H9 (cell line): ENCODE data around the gene CHST1. TPM values are rescaled to one million over a fixed set of nuclear protein-coding genes. Genes with fewer than 3 reads are reported as not detected.

ENCODE experiments used
- DNase-seq: peaks from one replicate; pipeline ENCODE4 v3.0.0-alpha.2; 2017
- H2AFZ ChIP-seq: one replicate; pipeline ENCODE4 v1.6.1; 2013; ENCODE audit warnings: mild to moderate bottlenecking, low read length, control low read depth, moderate library complexity
- H2AK5ac ChIP-seq: 2 replicates; pipeline ENCODE4 v1.6.1; 2013; ENCODE audit warnings: low read length, control low read depth, mixed read lengths; ENCODE audit not compliant: insufficient read length
- H2BK120ac ChIP-seq: one replicate; pipeline ENCODE4 v1.6.1; 2013; ENCODE audit warnings: low read depth, mild to moderate bottlenecking, low read length, control low read depth, inconsistent platforms; ENCODE audit not compliant: poor library complexity, severe bottlenecking
- H2BK12ac ChIP-seq: 2 replicates; pipeline ENCODE4 v1.6.1; 2013; ENCODE audit warnings: low read length, control low read depth, mixed read lengths, low read depth; ENCODE audit not compliant: insufficient read length
- H2BK15ac ChIP-seq: 2 replicates; pipeline ENCODE4 v1.6.1; 2013; ENCODE audit warnings: low read depth, low read length, control low read depth
- H2BK20ac ChIP-seq: one replicate; pipeline ENCODE4 v1.6.1; 2013; ENCODE audit warnings: low read depth, mild to moderate bottlenecking, low read length, control low read depth, inconsistent platforms; ENCODE audit not compliant: poor library complexity, severe bottlenecking
- H2BK5ac ChIP-seq: 2 replicates; pipeline ENCODE4 v1.6.1; 2013; ENCODE audit warnings: low read length, control low read depth, mixed read lengths; ENCODE audit not compliant: insufficient read length
- H3K14ac ChIP-seq: 2 replicates; pipeline ENCODE4 v1.6.1; 2013; ENCODE audit warnings: low read length, control low read depth; ENCODE audit not compliant: insufficient read depth
- H3K18ac ChIP-seq: 2 replicates; pipeline ENCODE4 v1.6.1; 2013; ENCODE audit warnings: low read depth, mild to moderate bottlenecking, mixed read lengths, low read length, control low read depth; ENCODE audit not compliant: insufficient read length
- H3K23ac ChIP-seq: 2 replicates; pipeline ENCODE4 v1.6.1; 2013; ENCODE audit warnings: low read length, control low read depth, mixed read lengths, low read depth; ENCODE audit not compliant: insufficient read length
- H3K23me2 ChIP-seq: 2 replicates; pipeline ENCODE4 v1.6.1; 2013; ENCODE audit warnings: low read depth, mild to moderate bottlenecking, mixed read lengths, low read length, control low read depth; ENCODE audit not compliant: insufficient read length, poor library complexity, severe bottlenecking
- H3K27ac ChIP-seq: 2 replicates; pipeline ENCODE4 v1.5.1; 2013; ENCODE audit warnings: low read length, control low read depth, mixed read lengths, low read depth; ENCODE audit not compliant: insufficient read length
- H3K27me3 ChIP-seq: 2 replicates; pipeline ENCODE4 v1.6.1; 2013; ENCODE audit warnings: low read length, control low read depth, inconsistent platforms; ENCODE audit not compliant: insufficient read depth
- H3K4ac ChIP-seq: 2 replicates; pipeline ENCODE4 v1.6.1; 2013; ENCODE audit warnings: low read depth, mild to moderate bottlenecking, control low read depth, inconsistent platforms, low read length, moderate library complexity
- H3K4me1 ChIP-seq: 2 replicates; pipeline ENCODE4 v1.6.1; 2013; ENCODE audit warnings: low read length, control low read depth, inconsistent platforms; ENCODE audit not compliant: insufficient read depth
- H3K4me2 ChIP-seq: 2 replicates; pipeline ENCODE4 v1.6.1; 2013; ENCODE audit warnings: low read length, control low read depth, mixed read lengths; ENCODE audit not compliant: insufficient read length, insufficient read depth
- H3K56ac ChIP-seq: 2 replicates; pipeline ENCODE4 v1.6.1; 2013; ENCODE audit warnings: low read depth, mild to moderate bottlenecking, mixed read lengths, low read length, control low read depth; ENCODE audit not compliant: insufficient read length
- H3K79me1 ChIP-seq: 2 replicates; pipeline ENCODE4 v1.6.1; 2013; ENCODE audit warnings: low read depth, mild to moderate bottlenecking, moderate library complexity, low read length, control low read depth, inconsistent platforms; ENCODE audit not compliant: insufficient read depth, poor library complexity, severe bottlenecking
- H3K79me2 ChIP-seq: 2 replicates; pipeline ENCODE4 v1.6.1; 2013; ENCODE audit warnings: low read length, control low read depth, inconsistent platforms; ENCODE audit not compliant: insufficient read depth
- H3K9ac ChIP-seq: 2 replicates; pipeline ENCODE4 v1.6.1; 2013; ENCODE audit warnings: low read length, control low read depth, mixed read lengths; ENCODE audit not compliant: insufficient read length; ENCODE audit errors: extremely low read depth
- H3K9me3 ChIP-seq: one replicate; pipeline ENCODE4 v1.6.1; 2013; ENCODE audit warnings: low read depth, low read length, inconsistent platforms; ENCODE audit not compliant: control insufficient read depth
- H3T11ph ChIP-seq: one replicate; pipeline ENCODE4 v1.6.1; 2013; ENCODE audit warnings: mild to moderate bottlenecking, low read length, control low read depth, inconsistent platforms
- H4K20me1 ChIP-seq: one replicate; pipeline ENCODE4 v1.6.1; 2013; ENCODE audit not compliant: control insufficient read depth, insufficient read length, insufficient read depth
- H4K5ac ChIP-seq: 2 replicates; pipeline ENCODE4 v1.6.1; 2013; ENCODE audit warnings: low read depth, mild to moderate bottlenecking, mixed read lengths, low read length, control low read depth; ENCODE audit not compliant: insufficient read length
- H4K8ac ChIP-seq: replicated peaks from 2 replicates; pipeline ENCODE4 v1.6.1; 2013; ENCODE audit warnings: low read length, control low read depth, mixed read lengths, low read depth; ENCODE audit not compliant: insufficient read length
- H4K91ac ChIP-seq: 2 replicates; pipeline ENCODE4 v1.6.1; 2013; ENCODE audit warnings: low read depth, mild to moderate bottlenecking, moderate library complexity, mixed read lengths, low read length, control low read depth; ENCODE audit not compliant: insufficient read length
- H3K27ac Mint-ChIP-seq, 3 experiments: 2 replicates in 2 of 3; 3 replicates in 1 of 3; pipeline ENCODE4 v1.8.0; 2020 to 2021; ENCODE audit warnings: mixed read lengths in 3 of 3, mild to moderate bottlenecking in 1 of 3, moderate library complexity in 1 of 3
- H3K27me3 Mint-ChIP-seq: 2 replicates; pipeline ENCODE4 v1.8.0; 2021; ENCODE audit warnings: low read depth, mild to moderate bottlenecking, moderate library complexity, mixed read lengths
- H3K36me3 Mint-ChIP-seq, 3 experiments: 2 replicates in 2 of 3; 3 replicates in 1 of 3; pipeline ENCODE4 v1.8.0; 2020 to 2021; ENCODE audit warnings: low read depth in 3 of 3, mixed read lengths in 3 of 3; ENCODE audit not compliant: insufficient read depth in 1 of 3
- H3K4me1 Mint-ChIP-seq, 2 experiments: 2 replicates each; pipeline ENCODE4 v1.8.0; 2020; ENCODE audit warnings: mixed read lengths in 2 of 2
- H3K4me3 Mint-ChIP-seq, 2 experiments: 2 replicates in 1 of 2; 3 replicates in 1 of 2; pipeline ENCODE4 v1.8.0; 2020 to 2021; ENCODE audit warnings: mild to moderate bottlenecking in 2 of 2, mixed read lengths in 2 of 2, moderate library complexity in 1 of 2
- H3K9me3 Mint-ChIP-seq, 2 experiments: 2 replicates in 1 of 2; 3 replicates in 1 of 2; pipeline ENCODE4 v1.8.0; 2020; ENCODE audit warnings: mild to moderate bottlenecking in 2 of 2, mixed read lengths in 2 of 2, moderate library complexity in 1 of 2
- CTCF ChIP-seq: fragments of 200-600 bp; sonication (generic); conservative IDR thresholded peaks from 3 replicates; pipeline ENCODE4 v1.8.0; 2021; ENCODE audit warnings: antibody characterized with exemption, mild to moderate bottlenecking
- WGBS: extraction: QIAGEN DNeasy Blood & Tissue Kit; methylation state at CpG from one replicate; pipeline ENCODE4 v1.1.7; 2013; ENCODE audit warnings: missing lambda C conversion rate, low lambda C conversion rate, mixed read lengths; ENCODE audit not compliant: insufficient read length; ENCODE audit errors: extremely low coverage; 5-methylcytosine and 5-hydroxymethylcytosine counted together
- total RNA-seq: library from RNA; stranded (reverse); gene quantifications from 2 replicates; pipeline ENCODE4 v1.2.1, GENCODE V29; 2021

CHST1 gene
- total RNA-seq, 1 experiment from 2014 or later: 0.57 TPM

DNA sequence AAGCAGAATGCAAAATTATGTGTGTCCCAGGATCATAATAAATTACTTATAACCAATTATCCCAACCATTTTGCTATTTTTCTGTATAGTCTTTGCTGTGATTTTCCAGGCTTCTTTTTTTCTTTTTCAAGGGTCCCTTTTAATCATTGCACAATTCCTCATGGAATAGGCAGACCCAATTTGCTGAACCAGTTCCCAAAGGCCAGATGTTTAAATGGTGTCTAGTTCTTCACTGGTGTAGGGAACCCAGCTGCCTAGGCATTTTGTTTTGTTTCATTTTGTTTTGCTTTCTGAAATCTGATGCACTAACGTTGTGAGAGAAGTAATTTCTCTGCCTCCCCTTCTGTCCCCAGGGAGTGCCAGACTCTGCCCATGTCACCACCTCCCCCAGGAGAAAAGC, 60.4 kb downstream of the CHST1 start:
- no peak overlapping the region for H3K14ac ChIP-seq
- H2AFZ ChIP-seq: no peak overlapping the region
- H2BK120ac ChIP-seq: no peak overlapping the region
- Mint-ChIP-seq H3K27ac (peak overlapping the region in 1 of 3 experiments; percentile 55; a peak in 1 of 7 replicates), H3K36me3 (no peaks in the 10 kb centered on the region; a peak in 1 of 7 replicates), H3K4me1 (peaks cover 3 to 21% of the 10 kb centered on the region in 2 experiments; a peak in 3 of 4 replicates), H3K27me3 (peaks cover 29% of the 10 kb centered on the region), H3K9me3 (no peaks in the 10 kb centered on the region; a peak in 1 of 5 replicates), H3K4me3 (no peak overlapping the region)
- H2AK5ac ChIP-seq: no peak overlapping the region
- H3K9me3 ChIP-seq: no peaks in the 10 kb centered on the region
- no peak overlapping the region for H2BK20ac ChIP-seq
- no peaks in the 10 kb centered on the region for H3K4me1 ChIP-seq
- no CpG with 5 or more reads among the region's 1 CpG for WGBS
- no peak overlapping the region for H2BK12ac ChIP-seq
- no peak overlapping the region for H3K18ac ChIP-seq
- no peak overlapping the region for H3K9ac ChIP-seq
- H4K8ac ChIP-seq: no peak overlapping the region
- no peak overlapping the region for H3K27ac ChIP-seq
- H2BK5ac ChIP-seq: no peak overlapping the region
- H3K23ac ChIP-seq: no peak overlapping the region
- H3K4me2 ChIP-seq: no peak overlapping the region
- H4K5ac ChIP-seq: no peak overlapping the region
- no peak overlapping the region for H2BK15ac ChIP-seq
- no peaks in the 10 kb centered on the region for H3K27me3 ChIP-seq
- TF ChIP-seq CTCF: no peak
- no peaks in the 10 kb centered on the region for H3K23me2 ChIP-seq
- H4K91ac ChIP-seq: no peak overlapping the region
- DNase-seq: no peak
- no peak overlapping the region for H3K56ac ChIP-seq
- H3K79me1 ChIP-seq: no peaks in the 10 kb centered on the region
- no peak overlapping the region for H3K4ac ChIP-seq
- H3K79me2 ChIP-seq: no peaks in the 10 kb centered on the region
- H4K20me1 ChIP-seq: no peaks in the 10 kb centered on the region
- H3T11ph ChIP-seq: no peak overlapping the region
